ENCODE results near the gene CDC42SE2.
A peak's percentile ranks its signal among the peaks of the same experiment; 100 is the strongest.

Gene CDC42SE2

GRCh38 chr5:131430794-131431193 is 166.9 kb downstream of the CDC42SE2 start:
- Histone ChIP-seq H3K27ac (replicated peaks; ENCODE audit: low read length) (no peak overlapping the region), H3K23ac (ENCODE audit: low read depth, low read length, poor library complexity) (no peak overlapping the region), H3K79me1 (ENCODE audit: low read depth, low read length) (no peaks in the 10 kb centered on the region), H4K8ac (ENCODE audit: low read depth, low read length) (no peak overlapping the region), H3K18ac (ENCODE audit: low read length) (no peak overlapping the region), H4K91ac (ENCODE audit: low read depth, low read length, poor library complexity) (no peak overlapping the region), H3K9ac (ENCODE audit: low read depth, low read length, poor library complexity) (no peak overlapping the region), H2BK120ac (ENCODE audit: low read depth, low read length) (no peak overlapping the region), H2BK5ac (ENCODE audit: low read length) (no peak overlapping the region), H3K4me2 (ENCODE audit: insufficient read depth, low read length, poor library complexity, severe bottlenecking) (no peak overlapping the region), H3K36me3 (replicated peaks in 1 of 2; ENCODE audit: control insufficient read depth in 2 of 2, insufficient read depth in 2 of 2, low read length in 2 of 2) (peaks cover 10 to 94% of the 10 kb centered on the region in 2 donors), H3K4ac (ENCODE audit: low read length) (no peak overlapping the region), H2BK15ac (ENCODE audit: low read length) (no peak overlapping the region), H3K4me1 (ENCODE audit: control insufficient read depth in 2 of 2, insufficient read depth in 1 of 2, low read depth in 1 of 2, low read length in 2 of 2) (no peaks in the 10 kb centered on the region), H2AK5ac (ENCODE audit: low read depth, low read length) (no peak overlapping the region), H3K14ac (ENCODE audit: low read length) (no peak overlapping the region), H2AFZ (ENCODE audit: low read length) (no peak overlapping the region), H3K4me3 (ENCODE audit: low read length in 2 of 2) (no peak overlapping the region), H3K27me3 (ENCODE audit: control insufficient read depth in 3 of 3, insufficient read depth in 3 of 3, low read depth in 1 of 3, low read length in 3 of 3) (no peaks in the 10 kb centered on the region), H2BK12ac (ENCODE audit: low read length) (no peak overlapping the region), H3K9me3 (replicated peaks in 1 of 2; ENCODE audit: control insufficient read depth in 2 of 2, insufficient read depth in 1 of 2, low read depth in 1 of 2, low read length in 2 of 2) (no peaks in the 10 kb centered on the region)
- WGBS, 2 donors (ENCODE audit: extremely low coverage in 2 of 2, insufficient read length in 2 of 2, insufficient replicate concordance in 1 of 2) = no CpG with 5 or more reads among the region's 1 CpG
- DNase-seq (ENCODE audit: low spot score) = no peak

GRCh38 chr5:131431794-131432193 is 167.9 kb downstream of the CDC42SE2 start:
- H3K4me1 ChIP-seq (ENCODE audit: control insufficient read depth in 2 of 2, insufficient read depth in 1 of 2, low read depth in 1 of 2, low read length in 2 of 2) = no peaks in the 10 kb centered on the region
- no peaks in the 10 kb centered on the region for H3K27me3 ChIP-seq (ENCODE audit: control insufficient read depth in 3 of 3, insufficient read depth in 3 of 3, low read depth in 1 of 3, low read length in 3 of 3)
- no peak overlapping the region for H4K91ac ChIP-seq (ENCODE audit: low read depth, low read length, poor library complexity)
- no peak overlapping the region for H3K23ac ChIP-seq (ENCODE audit: low read depth, low read length, poor library complexity)
- peaks cover 10 to 96% of the 10 kb centered on the region in 2 donors for H3K36me3 ChIP-seq (replicated peaks in 1 of 2; ENCODE audit: control insufficient read depth in 2 of 2, insufficient read depth in 2 of 2, low read length in 2 of 2)
- H3K4me3 ChIP-seq (ENCODE audit: low read length in 2 of 2) = no peak overlapping the region
- no peak overlapping the region for H2BK120ac ChIP-seq (ENCODE audit: low read depth, low read length)
- WGBS, 2 donors (ENCODE audit: extremely low coverage in 2 of 2, insufficient read length in 2 of 2, insufficient replicate concordance in 1 of 2) = no CpG with 5 or more reads among the region's 2 CpGs
- no peak overlapping the region for H3K27ac ChIP-seq (replicated peaks; ENCODE audit: low read length)
- H2AK5ac ChIP-seq (ENCODE audit: low read depth, low read length) = no peak overlapping the region
- no peak overlapping the region for H2AFZ ChIP-seq (ENCODE audit: low read length)
- no peak overlapping the region for H3K18ac ChIP-seq (ENCODE audit: low read length)
- no peak overlapping the region for H2BK15ac ChIP-seq (ENCODE audit: low read length)
- H2BK5ac ChIP-seq (ENCODE audit: low read length) = no peak overlapping the region
- H3K9ac ChIP-seq (ENCODE audit: low read depth, low read length, poor library complexity) = no peak overlapping the region
- H4K8ac ChIP-seq (ENCODE audit: low read depth, low read length) = no peak overlapping the region
- no peak overlapping the region for H3K4ac ChIP-seq (ENCODE audit: low read length)
- no peaks in the 10 kb centered on the region for H3K79me1 ChIP-seq (ENCODE audit: low read depth, low read length)
- H3K14ac ChIP-seq (ENCODE audit: low read length) = no peak overlapping the region
- H3K4me2 ChIP-seq (ENCODE audit: insufficient read depth, low read length, poor library complexity, severe bottlenecking) = no peak overlapping the region
- no peak for DNase-seq (ENCODE audit: low spot score)
- H3K9me3 ChIP-seq (replicated peaks in 1 of 2; ENCODE audit: control insufficient read depth in 2 of 2, insufficient read depth in 1 of 2, low read depth in 1 of 2, low read length in 2 of 2) = no peaks in the 10 kb centered on the region
- H2BK12ac ChIP-seq (ENCODE audit: low read length) = no peak overlapping the region

- Histone ChIP-seq H3K18ac (ENCODE audit: low read length) (no peak overlapping the region), H2BK12ac (ENCODE audit: low read length) (no peak overlapping the region), H3K4me2 (ENCODE audit: insufficient read depth, low read length, poor library complexity, severe bottlenecking) (no peak overlapping the region), H3K79me1 (ENCODE audit: low read depth, low read length) (no peaks in the 10 kb centered on the region), H3K4me3 (ENCODE audit: low read length in 2 of 2) (peak overlapping the region in 1 of 2 donors; percentile 9), H3K14ac (ENCODE audit: low read length) (no peak overlapping the region), H2BK5ac (ENCODE audit: low read length) (no peak overlapping the region), H4K8ac (ENCODE audit: low read depth, low read length) (no peak overlapping the region), H3K23ac (ENCODE audit: low read depth, low read length, poor library complexity) (no peak overlapping the region), H2AFZ (ENCODE audit: low read length) (no peak overlapping the region), H3K9me3 (replicated peaks in 1 of 2; ENCODE audit: control insufficient read depth in 2 of 2, insufficient read depth in 1 of 2, low read depth in 1 of 2, low read length in 2 of 2) (no peaks in the 10 kb centered on the region), H3K9ac (ENCODE audit: low read depth, low read length, poor library complexity) (no peak overlapping the region), H3K4me1 (ENCODE audit: control insufficient read depth in 2 of 2, insufficient read depth in 1 of 2, low read depth in 1 of 2, low read length in 2 of 2) (no peaks in the 10 kb centered on the region), H4K91ac (ENCODE audit: low read depth, low read length, poor library complexity) (no peak overlapping the region), H2BK15ac (ENCODE audit: low read length) (no peak overlapping the region), H3K27ac (replicated peaks; ENCODE audit: low read length) (no peak overlapping the region), H2AK5ac (ENCODE audit: low read depth, low read length) (no peak overlapping the region), H3K36me3 (replicated peaks in 1 of 2; ENCODE audit: control insufficient read depth in 2 of 2, insufficient read depth in 2 of 2, low read length in 2 of 2) (peaks cover 8 to 96% of the 10 kb centered on the region in 2 donors), H3K4ac (ENCODE audit: low read length) (no peak overlapping the region), H2BK120ac (ENCODE audit: low read depth, low read length) (no peak overlapping the region), H3K27me3 (ENCODE audit: control insufficient read depth in 3 of 3, insufficient read depth in 3 of 3, low read depth in 1 of 3, low read length in 3 of 3) (no peaks in the 10 kb centered on the region)
- DNase-seq (ENCODE audit: low spot score) = no peak
- no CpG with 5 or more reads among the region's 1 CpG for WGBS, 2 donors (ENCODE audit: extremely low coverage in 2 of 2, insufficient read length in 2 of 2, insufficient replicate concordance in 1 of 2)
These were observed 169.3 kb downstream of the CDC42SE2 start for GRCh38 chr5:131433109-131433508.

GRCh38 chr5:131436081-131436480 is 172.2 kb downstream of the CDC42SE2 start:
- H3K36me3 ChIP-seq (replicated peaks in 1 of 2; ENCODE audit: control insufficient read depth in 2 of 2, insufficient read depth in 2 of 2, low read length in 2 of 2) = peaks cover 7 to 96% of the 10 kb centered on the region in 2 donors
- no peak overlapping the region for H2AFZ ChIP-seq (ENCODE audit: low read length)
- H2AK5ac ChIP-seq (ENCODE audit: low read depth, low read length) = no peak overlapping the region
- H4K8ac ChIP-seq (ENCODE audit: low read depth, low read length) = no peak overlapping the region
- H3K9me3 ChIP-seq (replicated peaks in 1 of 2; ENCODE audit: control insufficient read depth in 2 of 2, insufficient read depth in 1 of 2, low read depth in 1 of 2, low read length in 2 of 2) = no peaks in the 10 kb centered on the region
- H3K4me3 ChIP-seq (ENCODE audit: low read length in 2 of 2) = no peak overlapping the region
- H2BK120ac ChIP-seq (ENCODE audit: low read depth, low read length) = no peak overlapping the region
- H3K18ac ChIP-seq (ENCODE audit: low read length) = no peak overlapping the region
- no peak overlapping the region for H2BK15ac ChIP-seq (ENCODE audit: low read length)
- no peaks in the 10 kb centered on the region for H3K4me1 ChIP-seq (ENCODE audit: control insufficient read depth in 2 of 2, insufficient read depth in 1 of 2, low read depth in 1 of 2, low read length in 2 of 2)
- H3K23ac ChIP-seq (ENCODE audit: low read depth, low read length, poor library complexity) = no peak overlapping the region
- no peaks in the 10 kb centered on the region for H3K27me3 ChIP-seq (ENCODE audit: control insufficient read depth in 3 of 3, insufficient read depth in 3 of 3, low read depth in 1 of 3, low read length in 3 of 3)
- no peaks in the 10 kb centered on the region for H3K79me1 ChIP-seq (ENCODE audit: low read depth, low read length)
- no peak overlapping the region for H3K4me2 ChIP-seq (ENCODE audit: insufficient read depth, low read length, poor library complexity, severe bottlenecking)
- H3K14ac ChIP-seq (ENCODE audit: low read length) = no peak overlapping the region
- no CpG with 5 or more reads among the region's 2 CpGs for WGBS, 2 donors (ENCODE audit: extremely low coverage in 2 of 2, insufficient read length in 2 of 2, insufficient replicate concordance in 1 of 2)
- no peak overlapping the region for H2BK12ac ChIP-seq (ENCODE audit: low read length)
- H3K4ac ChIP-seq (ENCODE audit: low read length) = no peak overlapping the region
- H2BK5ac ChIP-seq (ENCODE audit: low read length) = no peak overlapping the region
- DNase-seq (ENCODE audit: low spot score) = no peak
- no peak overlapping the region for H3K27ac ChIP-seq (replicated peaks; ENCODE audit: low read length)
- H3K9ac ChIP-seq (ENCODE audit: low read depth, low read length, poor library complexity) = no peak overlapping the region
- H4K91ac ChIP-seq (ENCODE audit: low read depth, low read length, poor library complexity) = no peak overlapping the region
